ENCODE measurements around the gene GALNT2.

Gene GALNT2

GRCh38 chr1:230287674-230288315 is 220.8 kb downstream of the GALNT2 start:
- DNase-seq (ENCODE audit: extremely low read depth in 1 of 2, low read depth in 1 of 2) = no peak

- no peak for DNase-seq (ENCODE audit: extremely low read depth in 1 of 2, low read depth in 1 of 2)
These were observed 221.8 kb downstream of the GALNT2 start for GRCh38 chr1:230288641-230289349.

GRCh38 chr1:230289350-230289644 is 222.3 kb downstream of the GALNT2 start:
- no peak for DNase-seq (ENCODE audit: extremely low read depth in 1 of 2, low read depth in 1 of 2)

- DNase-seq (ENCODE audit: extremely low read depth in 1 of 2, low read depth in 1 of 2) = no peak
These were observed 224.9 kb downstream of the GALNT2 start for GRCh38 chr1:230291731-230292620.

GRCh38 chr1:230292689-230293389 is 225.8 kb downstream of the GALNT2 start:
- no peak for DNase-seq (ENCODE audit: extremely low read depth in 1 of 2, low read depth in 1 of 2)

GRCh38 chr1:230293390-230293700 is 226.3 kb downstream of the GALNT2 start:
- DNase-seq (ENCODE audit: extremely low read depth in 1 of 2, low read depth in 1 of 2) = no peak

GRCh38 chr1:230295367-230295766 is 228.3 kb downstream of the GALNT2 start:
- DNase-seq (ENCODE audit: extremely low read depth in 1 of 2, low read depth in 1 of 2) = no peak

- no peak for DNase-seq (ENCODE audit: extremely low read depth in 1 of 2, low read depth in 1 of 2)
These were observed 232.4 kb downstream of the GALNT2 start for GRCh38 chr1:230299191-230300006.

- no peak for DNase-seq (ENCODE audit: extremely low read depth in 1 of 2, low read depth in 1 of 2)
These were observed 233.6 kb downstream of the GALNT2 start for GRCh38 chr1:230300322-230301301.

- DNase-seq (ENCODE audit: extremely low read depth in 1 of 2, low read depth in 1 of 2) = no peak
These were observed 234.3 kb downstream of the GALNT2 start for GRCh38 chr1:230301322-230301721.

- DNase-seq (ENCODE audit: extremely low read depth in 1 of 2, low read depth in 1 of 2) = no peak
These were observed 234.8 kb downstream of the GALNT2 start for GRCh38 chr1:230301822-230302221.

- no peak for DNase-seq (ENCODE audit: extremely low read depth in 1 of 2, low read depth in 1 of 2)
These were observed 236.0 kb downstream of the GALNT2 start for GRCh38 chr1:230303069-230303468.

GRCh38 chr1:230303822-230304221 is 236.8 kb downstream of the GALNT2 start:
- DNase-seq (ENCODE audit: extremely low read depth in 1 of 2, low read depth in 1 of 2) = no peak

- DNase-seq (ENCODE audit: extremely low read depth in 1 of 2, low read depth in 1 of 2) = no peak
These were observed 239.1 kb downstream of the GALNT2 start for GRCh38 chr1:230306169-230306568.

GRCh38 chr1:230307213-230307612 is 240.2 kb downstream of the GALNT2 start:
- no peak for DNase-seq (ENCODE audit: extremely low read depth in 1 of 2, low read depth in 1 of 2)

GRCh38 chr1:230308039-230308438 is 241.0 kb downstream of the GALNT2 start:
- no peak for DNase-seq (ENCODE audit: extremely low read depth in 1 of 2, low read depth in 1 of 2)

GRCh38 chr1:230308821-230309220 is 241.8 kb downstream of the GALNT2 start:
- DNase-seq (ENCODE audit: extremely low read depth in 1 of 2, low read depth in 1 of 2) = no peak

GRCh38 chr1:230309646-230310177 is 242.7 kb downstream of the GALNT2 start:
- no peak for DNase-seq (ENCODE audit: extremely low read depth in 1 of 2, low read depth in 1 of 2)

All from stimulated activated CD8-positive, alpha-beta memory T cell treated with anti-CD3 and anti-CD28 coated beads, Interleukin-7, amount 100 ng/mL, for 48 hours (primary cell).